HCT116 (cell line): Measurements from ENCODE around the gene RHBDD2. TPM values are rescaled to one million over a fixed set of nuclear protein-coding genes. Genes with fewer than 3 reads are reported as not detected.
"Not testable (repeated sequence)": the region's sequence is repeated elsewhere in the genome, so short reads cannot be mapped to it uniquely, and the experiment has no call there.

ENCODE experiments used
- ATAC-seq: fragments of 200-7000 bp; cut with Tn5 transposase; 2 replicates; pipeline ENCODE4 v1.9.1; 2020; ENCODE audit warnings: mild to moderate bottlenecking, moderate library complexity
- BruUV-seq: library from RNA; stranded (reverse); fragments of 400-500 nt; replicated peaks from 2 replicates; lab custom pipeline; 2021; lab: Mats Ljungman, UMichigan
- CTCF ChIA-PET: fragments of 300-600 bp; sonication (Branson Sonifier 250); formaldehyde crosslinking; loops from one replicate; lab custom pipeline; 2021; ENCODE audit warnings: antibody characterized with exemption; lab: Charles Lee
- POLR2A ChIA-PET: fragments of 300-600, 350-600 bp; sonication (Branson Sonifier 250); formaldehyde crosslinking; loops from one replicate; lab custom pipeline; 2021; ENCODE audit warnings: antibody characterized with exemption; lab: Charles Lee
- RAD21 ChIA-PET, 2 experiments: fragments of 300-600 bp; sonication (Branson Sonifier 250); formaldehyde crosslinking; loops; one replicate each; lab custom pipeline; 2023; ENCODE audit warnings: low total read pairs in 2 of 2; ENCODE audit not compliant: uncharacterized antibody in 2 of 2, unreplicated experiment in 2 of 2, low non-redundant PET in 1 of 2; lab: Charles Lee
- DNase-seq: peaks from one replicate; pipeline ENCODE4 v3.0.0-alpha.2; 2010; ENCODE audit warnings: low read depth, low spot score
- H2AFZ ChIP-seq: fragments of 200-600 bp; shearing (Covaris generic), sonication (generic); 2 replicates; pipeline ENCODE4 v1.6.1; 2017; ENCODE audit warnings: low read depth, mixed run types, mixed read lengths, antibody characterized with exemption, low read length; ENCODE audit not compliant: poor library complexity, severe bottlenecking
- H3K27ac ChIP-seq: 2 replicates; pipeline ENCODE4 v1.5.1; 2012; ENCODE audit warnings: low read depth, low read length
- H3K27me3 ChIP-seq: fragments of 200-600 bp; sonication (generic); 2 replicates; pipeline ENCODE4 v1.6.1; 2016; ENCODE audit warnings: mixed run types, low read length, mixed read lengths; ENCODE audit not compliant: insufficient read depth
- H3K36me3 ChIP-seq, 2 experiments: fragments of 200-500 bp in 1 of 2; fragments of 200-600 bp in 1 of 2; sonication (Bioruptor generic) in 1 of 2; sonication (generic) in 1 of 2; 2 replicates each; pipeline versions ENCODE4 v1.5.1 to v1.6.1; 2014 to 2016; ENCODE audit warnings: low read length in 2 of 2, inconsistent platforms in 1 of 2, mixed read lengths in 1 of 2, mixed run types in 1 of 2; ENCODE audit not compliant: insufficient read depth in 2 of 2, control insufficient read depth in 1 of 2
- H3K4me1 ChIP-seq, 2 experiments: fragments of 200-600 bp in 1 of 2; sonication (generic) in 1 of 2; 2 replicates each; pipeline versions ENCODE4 v1.5.1 to v1.6.1; 2012 to 2017; ENCODE audit warnings: low read length in 2 of 2, inconsistent platforms in 1 of 2, mild to moderate bottlenecking in 1 of 2, mixed read lengths in 1 of 2, mixed run types in 1 of 2, moderate library complexity in 1 of 2; ENCODE audit not compliant: insufficient read depth in 2 of 2, control insufficient read depth in 1 of 2
- H3K4me2 ChIP-seq: fragments of 200-600 bp; sonication (generic); 2 replicates; pipeline ENCODE4 v1.6.1; 2017; ENCODE audit warnings: mixed run types, low read length, mixed read lengths
- H3K4me3 ChIP-seq, 2 experiments: fragments of 200-600 bp in 1 of 2; sonication (generic) in 1 of 2; replicated peaks in 1 of 2; 2 replicates each; pipeline ENCODE4 v1.5.1; 2011 to 2016; ENCODE audit warnings: low read length in 2 of 2, control low read depth in 1 of 2, low read depth in 1 of 2, mild to moderate bottlenecking in 1 of 2, mixed read lengths in 1 of 2, mixed run types in 1 of 2
- H3K79me2 ChIP-seq: fragments of 200-600 bp; sonication (generic); 2 replicates; pipeline ENCODE4 v1.6.1; 2017; ENCODE audit warnings: mild to moderate bottlenecking, mixed run types, low read length, moderate library complexity, mixed read lengths; ENCODE audit not compliant: insufficient read depth
- H3K9ac ChIP-seq: fragments of 200-600 bp; sonication (generic); 2 replicates; pipeline ENCODE4 v1.6.1; 2016; ENCODE audit warnings: low read length, mixed read lengths
- H3K9me2 ChIP-seq: fragments of 200-600 bp; sonication (generic), shearing (Covaris generic); 2 replicates; pipeline ENCODE4 v1.6.1; 2017; ENCODE audit warnings: mixed run types, mild to moderate bottlenecking, moderate library complexity; ENCODE audit not compliant: insufficient read depth
- H3K9me3 ChIP-seq, 2 experiments: fragments of 200-500 bp in 1 of 2; fragments of 200-600 bp in 1 of 2; sonication (Bioruptor generic) in 1 of 2; sonication (generic) in 1 of 2; 2 replicates each; pipeline ENCODE4 v1.6.1; 2014 to 2017; ENCODE audit warnings: low read length in 2 of 2, mixed read lengths in 2 of 2, inconsistent platforms in 1 of 2, low read depth in 1 of 2, mild to moderate bottlenecking in 1 of 2, mixed run types in 1 of 2, moderate library complexity in 1 of 2; ENCODE audit not compliant: control insufficient read depth in 1 of 2, insufficient read depth in 1 of 2
- H4K20me1 ChIP-seq: fragments of 200-600 bp; sonication (generic), shearing (Covaris generic); 2 replicates; pipeline ENCODE4 v1.6.1; 2017; ENCODE audit warnings: mixed run types, mild to moderate bottlenecking, moderate library complexity; ENCODE audit not compliant: insufficient read depth
- EZH2phosphoT487 ChIP-seq: fragments of 200-600 bp; IDR thresholded peaks from 2 replicates; pipeline ENCODE4 v1.6.1; 2018; ENCODE audit warnings: antibody characterized with exemption, borderline replicate concordance
- POLR2AphosphoS5 ChIP-seq: IDR thresholded peaks from 2 replicates; pipeline ENCODE4 v1.6.1; 2011; ENCODE audit warnings: mild to moderate bottlenecking, low read depth, low read length, moderate library complexity
- RAD21 ChIP-seq: IDR thresholded peaks from 2 replicates; pipeline ENCODE4 v1.6.1; 2012; ENCODE audit warnings: low read depth, mild to moderate bottlenecking
- SIN3A ChIP-seq: IDR thresholded peaks from 2 replicates; pipeline ENCODE4 v1.6.1; 2012; ENCODE audit warnings: low read depth
- YY1 ChIP-seq: IDR thresholded peaks from 2 replicates; pipeline ENCODE4 v1.6.1; 2011; ENCODE audit warnings: low read length, low read depth, moderate library complexity, mild to moderate bottlenecking; ENCODE audit not compliant: insufficient replicate concordance; ENCODE audit errors: extremely low read depth
- intact Hi-C: fragments of 100-400 bp; cut with micrococcal nuclease; formaldehyde crosslinking; loops from 2 replicates; pipeline ENCODE4 v1.10.0; 2022
- total RNA-seq: library from RNA; stranded (reverse); gene quantifications from one replicate; pipeline ENCODE4 v1.2.1, GENCODE V29; 2021; ENCODE audit not compliant: unreplicated experiment

RHBDD2 gene
- total RNA-seq, 1 experiment from 2014 or later, result 42.9 TPM

DNA sequence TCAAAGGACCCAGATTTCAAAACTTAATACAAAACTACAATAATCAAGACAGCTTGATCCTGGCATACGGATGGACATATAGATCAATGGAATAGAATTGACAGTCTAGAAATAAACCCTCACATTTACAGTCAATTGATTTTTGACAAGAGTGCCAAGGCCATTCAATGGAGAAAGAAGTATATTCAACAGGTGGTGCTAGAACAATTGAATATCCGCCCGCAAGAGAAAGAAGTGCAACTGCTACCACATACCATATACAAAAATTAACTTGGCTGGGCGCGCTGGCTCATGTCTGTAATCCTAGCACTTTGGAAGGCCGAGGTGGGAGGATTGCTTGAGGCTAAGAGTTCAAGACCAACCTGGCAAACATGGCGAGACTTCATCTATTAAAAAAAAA lies 42.0 kb upstream of the RHBDD2 start:
- H3K4me3 ChIP-seq, result no peak overlapping the region
- no peak for DNase-seq
- H3K79me2 ChIP-seq, result no peaks in the 10 kb centered on the region
- H3K9me2 ChIP-seq, result no peaks in the 10 kb centered on the region
- POLR2A ChIA-PET, result no interaction called here
- intact Hi-C loops, result no loop called here
- no peaks in the 10 kb centered on the region for H3K36me3 ChIP-seq
- H3K9ac ChIP-seq, result no peak overlapping the region
- no peaks in the 10 kb centered on the region for H3K4me1 ChIP-seq
- H4K20me1 ChIP-seq, result no peaks in the 10 kb centered on the region
- no peak for TF ChIP-seq RAD21
- no peak for TF ChIP-seq EZH2phosphoT487
- TF ChIP-seq YY1, result no peak
- TF ChIP-seq SIN3A, result no peak
- TF ChIP-seq POLR2AphosphoS5, result no peak
- TF ChIP-seq, all 23 proteins: peak for 0
- Histone ChIP-seq H2AFZ (no peak overlapping the region), H3K27ac (no peak overlapping the region), H3K27me3 (no peaks in the 10 kb centered on the region), H3K9me3 (no peaks in the 10 kb centered on the region), H3K4me2 (no peak overlapping the region)
- no TSS peak for BruUV-seq
- no peak for ATAC-seq
- RAD21 ChIA-PET, result no interaction called here
- CTCF ChIA-PET, result no interaction called here

DNA sequence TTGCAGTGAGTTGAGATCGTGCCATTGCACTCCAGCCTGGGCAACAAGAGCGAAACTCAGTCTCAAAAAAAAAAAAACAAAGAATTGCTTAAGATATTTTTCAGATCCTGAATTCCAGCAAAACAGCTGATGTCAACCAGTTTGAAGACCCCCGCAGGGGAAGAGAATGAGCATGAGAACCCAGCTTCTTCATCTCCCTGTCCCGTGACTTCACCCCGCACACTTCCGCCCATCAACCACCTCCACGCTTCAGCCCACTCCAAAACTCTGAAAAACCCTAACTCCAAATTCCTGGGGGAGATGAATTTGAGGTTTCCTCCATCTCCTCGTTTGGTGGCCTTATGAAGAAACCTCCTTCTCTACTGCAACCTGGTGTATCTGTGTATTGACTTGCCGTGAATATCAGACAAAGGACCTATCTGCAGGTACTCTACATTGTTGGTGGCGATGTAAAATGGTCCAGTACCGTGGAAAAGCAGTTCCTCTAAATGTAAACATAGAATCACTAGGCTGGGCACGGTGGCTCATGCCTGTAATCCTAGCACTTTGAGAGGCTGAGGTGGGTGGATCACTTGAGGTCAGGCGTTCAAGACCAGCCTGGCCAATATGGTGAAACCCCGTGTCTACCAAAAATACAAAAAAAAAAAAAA lies 40.4 kb upstream of the RHBDD2 start:
- CTCF ChIA-PET, H3K9me2 ChIP-seq, BruUV-seq, H3K4me1 ChIP-seq, H3K36me3 ChIP-seq, H4K20me1 ChIP-seq, POLR2A ChIA-PET, DNase-seq, RAD21 ChIA-PET, intact Hi-C loops, H3K9ac ChIP-seq, H2AFZ ChIP-seq, H3K4me2 ChIP-seq, H3K79me2 ChIP-seq, H3K27me3 ChIP-seq, H3K27ac ChIP-seq, ATAC-seq, H3K4me3 ChIP-seq, H3K9me3 ChIP-seq: not testable (repeated sequence)
